GM18507 (cell line): ENCODE results near the gene EVX2.

Experiments
- DNase-seq: peaks from one replicate; pipeline ENCODE4 v3.0.0; 2011; ENCODE audit warnings: low read depth; ENCODE audit not compliant: insufficient read length; ENCODE audit errors: extremely low spot score
- FAIRE-seq: peaks from 2 replicates; lab custom pipeline; 2011; peaks lifted over from hg19 to GRCh38; lab: Jason Lieb, UNC

The EVX2 gene

DNA sequence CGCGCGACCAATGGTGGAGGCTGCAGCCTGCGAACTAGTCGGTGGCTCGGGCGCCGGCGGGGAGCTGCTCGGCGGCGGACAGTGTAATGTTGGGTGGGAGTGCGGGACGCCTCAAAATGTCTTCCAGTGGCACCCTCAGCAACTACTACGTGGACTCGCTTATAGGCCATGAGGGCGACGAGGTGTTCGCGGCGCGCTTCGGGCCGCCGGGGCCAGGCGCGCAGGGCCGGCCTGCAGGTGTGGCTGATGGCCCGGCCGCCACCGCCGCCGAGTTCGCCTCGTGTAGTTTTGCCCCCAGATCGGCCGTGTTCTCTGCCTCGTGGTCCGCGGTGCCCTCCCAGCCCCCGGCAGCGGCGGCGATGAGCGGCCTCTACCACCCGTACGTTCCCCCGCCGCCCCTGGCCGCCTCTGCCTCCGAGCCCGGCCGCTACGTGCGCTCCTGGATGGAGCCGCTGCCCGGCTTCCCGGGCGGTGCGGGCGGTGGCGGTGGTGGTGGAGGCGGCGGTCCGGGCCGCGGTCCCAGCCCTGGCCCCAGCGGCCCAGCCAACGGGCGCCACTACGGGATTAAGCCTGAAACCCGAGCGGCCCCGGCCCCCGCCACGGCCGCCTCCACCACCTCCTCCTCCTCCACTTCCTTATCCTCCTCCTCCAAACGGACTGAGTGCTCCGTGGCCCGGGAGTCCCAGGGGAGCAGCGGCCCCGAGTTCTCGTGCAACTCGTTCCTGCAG lies 39.1 kb upstream of the EVX2 start, which contains the start of gene HOXD9:
TSS of gene HOXD9 (plus strand) at position 37 of the 728 bp plus-strand sequence. CDS start at position 87, 50 bp downstream.
- DNase-seq (no peak), FAIRE-seq (no peak)

GRCh38 chr2:176122052-176122682 lies 38.4 kb upstream of the EVX2 start:
- FAIRE-seq = no peak
- no peak for DNase-seq

- no peak for FAIRE-seq
Measured at GRCh38 chr2:176121190-176122051, 37.7 kb upstream of the EVX2 start.

GRCh38 chr2:176120364-176121189 lies 36.8 kb upstream of the EVX2 start:
- FAIRE-seq (no peak), DNase-seq (no peak)

More at GRCh38 chr2:176121190-176122051, 37.7 kb upstream of the EVX2 start:
- no peak for DNase-seq

GRCh38 chr2:176118601-176119339 lies 35.0 kb upstream of the EVX2 start:
- DNase-seq = no peak
- FAIRE-seq = peak; percentile 73

GRCh38 chr2:176117823-176118371 lies 34.1 kb upstream of the EVX2 start:
- DNase-seq = no peak

GRCh38 chr2:176117162-176117822 lies 33.5 kb upstream of the EVX2 start:
- FAIRE-seq (no peak), DNase-seq (no peak)

More at GRCh38 chr2:176117823-176118371, 34.1 kb upstream of the EVX2 start:
- no peak for FAIRE-seq

DNA sequence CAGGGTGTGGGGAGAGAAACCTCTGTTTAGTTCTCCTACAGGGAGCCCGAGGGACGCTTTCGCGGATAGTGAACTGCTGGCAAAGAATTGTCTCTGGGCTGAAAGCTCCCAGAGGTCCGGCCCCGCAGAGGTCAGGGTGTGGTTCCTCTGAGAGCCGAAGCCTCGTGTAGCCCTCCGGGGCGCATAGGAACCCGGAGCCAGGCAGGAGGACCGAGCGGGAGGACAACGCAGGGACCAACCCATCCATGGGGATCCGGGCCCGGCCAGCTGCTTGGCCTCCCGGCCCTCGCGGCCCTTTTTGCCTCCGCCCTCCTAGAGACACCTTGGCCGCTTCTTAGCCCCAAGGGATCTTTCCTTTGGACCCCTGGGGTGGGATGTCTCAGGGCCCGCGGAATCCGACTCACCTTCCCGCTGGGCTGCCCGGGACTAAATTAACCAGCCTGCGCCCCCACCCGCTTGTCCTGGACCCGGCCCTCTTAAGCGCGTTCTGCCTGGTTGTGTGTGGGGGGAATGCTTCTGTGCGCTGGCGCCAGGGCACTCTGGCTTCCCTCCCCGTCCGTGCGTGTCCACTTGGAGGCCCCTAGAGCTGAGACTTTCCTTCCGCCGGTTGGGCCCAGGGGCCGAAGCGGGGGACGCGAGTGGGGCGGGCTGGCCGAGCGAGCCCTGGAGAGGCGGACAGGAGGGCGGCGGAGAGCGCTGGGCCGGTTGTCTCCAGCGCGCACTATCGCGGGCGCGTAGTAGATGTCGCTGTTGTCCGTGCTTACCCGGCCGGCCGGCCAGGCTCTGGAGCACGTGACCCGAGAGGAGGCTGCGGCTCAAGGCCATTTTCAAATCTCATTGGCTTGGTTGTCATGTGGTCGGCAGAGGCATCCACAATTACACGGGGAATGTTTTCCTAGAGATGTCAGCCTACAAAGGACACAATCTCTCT lies 32.4 kb upstream of the EVX2 start, which contains the start of gene HOXD10:
TSS of gene HOXD10 (plus strand) at position 896 of the 931 bp plus-strand sequence. CDS start 56 bp downstream, outside the sequence.
- DNase-seq (no peak), FAIRE-seq (no peak)

DNA sequence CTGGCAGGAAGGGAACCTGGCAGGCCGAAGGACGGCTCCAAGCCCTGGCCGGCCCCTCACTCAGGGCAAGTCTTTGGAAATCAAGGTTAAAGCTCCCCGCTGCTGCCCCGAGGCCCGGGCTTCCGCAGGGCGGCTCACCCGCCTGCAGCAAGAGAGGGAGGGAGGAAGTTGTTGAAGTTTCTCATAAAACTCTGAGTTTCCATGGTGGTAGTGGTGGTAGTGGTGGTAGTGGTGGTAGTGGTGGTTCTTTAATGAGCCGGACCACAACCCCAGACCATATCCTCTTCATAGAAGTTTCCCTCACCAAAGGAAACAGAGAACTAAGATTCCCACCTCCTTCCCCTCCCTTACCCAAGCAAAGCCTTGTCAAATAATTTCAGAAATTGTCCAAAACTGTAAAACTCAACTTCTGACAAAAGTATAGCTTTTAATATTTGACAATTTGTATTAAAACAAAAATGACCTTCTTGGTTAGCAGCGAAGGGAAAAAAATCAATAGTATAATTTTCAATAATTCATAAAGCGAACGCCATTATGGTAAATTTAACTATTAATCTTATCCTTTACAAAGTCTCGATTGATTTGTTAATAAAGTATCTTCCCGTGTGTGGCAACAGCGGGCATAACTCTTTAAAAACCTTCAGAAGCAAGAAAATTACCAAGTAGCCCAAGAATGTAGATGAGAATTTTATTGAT lies 31.3 kb upstream of the EVX2 start:
- DNase-seq = no peak
- FAIRE-seq = no peak

DNA sequence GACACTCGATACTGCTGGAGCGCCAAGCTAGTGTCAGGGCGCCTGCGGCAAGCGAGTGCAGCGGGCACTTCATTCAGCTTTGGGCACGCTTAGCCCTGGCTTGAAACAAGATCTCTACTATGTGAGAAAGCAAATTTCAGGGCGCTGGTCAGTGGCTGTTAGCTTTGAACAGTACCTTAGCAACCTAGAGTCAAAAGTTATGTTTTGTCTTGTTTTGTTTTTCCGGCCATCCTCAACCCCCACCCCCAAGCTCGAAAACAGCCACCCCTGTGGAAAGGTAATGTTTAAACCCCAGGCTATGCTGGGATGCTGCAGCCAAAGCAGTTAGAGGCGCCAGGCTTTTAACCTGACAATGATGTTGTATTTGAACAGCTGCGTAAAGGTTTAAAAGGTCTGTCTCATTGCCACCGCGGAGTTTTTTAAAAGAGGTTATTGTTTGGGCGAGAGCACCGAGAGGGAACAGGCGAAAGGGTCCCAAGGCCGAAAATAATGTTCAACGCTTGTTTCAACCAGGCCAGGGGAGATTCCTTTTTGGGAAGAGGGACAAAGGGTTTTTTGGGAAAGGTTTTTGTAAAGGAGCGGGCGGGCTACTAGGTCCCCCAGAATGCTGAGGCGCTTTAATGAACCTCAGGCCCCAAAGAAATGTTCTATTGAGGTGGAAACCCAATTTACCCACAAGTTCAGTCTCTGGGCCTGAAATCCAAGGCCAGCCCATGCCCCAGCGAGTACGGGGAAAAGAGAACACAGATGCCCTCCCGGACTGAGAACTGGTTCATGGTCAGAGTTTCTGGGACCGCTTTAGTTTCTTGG lies 30.6 kb upstream of the EVX2 start:
- no peak for DNase-seq
- no peak for FAIRE-seq

DNA sequence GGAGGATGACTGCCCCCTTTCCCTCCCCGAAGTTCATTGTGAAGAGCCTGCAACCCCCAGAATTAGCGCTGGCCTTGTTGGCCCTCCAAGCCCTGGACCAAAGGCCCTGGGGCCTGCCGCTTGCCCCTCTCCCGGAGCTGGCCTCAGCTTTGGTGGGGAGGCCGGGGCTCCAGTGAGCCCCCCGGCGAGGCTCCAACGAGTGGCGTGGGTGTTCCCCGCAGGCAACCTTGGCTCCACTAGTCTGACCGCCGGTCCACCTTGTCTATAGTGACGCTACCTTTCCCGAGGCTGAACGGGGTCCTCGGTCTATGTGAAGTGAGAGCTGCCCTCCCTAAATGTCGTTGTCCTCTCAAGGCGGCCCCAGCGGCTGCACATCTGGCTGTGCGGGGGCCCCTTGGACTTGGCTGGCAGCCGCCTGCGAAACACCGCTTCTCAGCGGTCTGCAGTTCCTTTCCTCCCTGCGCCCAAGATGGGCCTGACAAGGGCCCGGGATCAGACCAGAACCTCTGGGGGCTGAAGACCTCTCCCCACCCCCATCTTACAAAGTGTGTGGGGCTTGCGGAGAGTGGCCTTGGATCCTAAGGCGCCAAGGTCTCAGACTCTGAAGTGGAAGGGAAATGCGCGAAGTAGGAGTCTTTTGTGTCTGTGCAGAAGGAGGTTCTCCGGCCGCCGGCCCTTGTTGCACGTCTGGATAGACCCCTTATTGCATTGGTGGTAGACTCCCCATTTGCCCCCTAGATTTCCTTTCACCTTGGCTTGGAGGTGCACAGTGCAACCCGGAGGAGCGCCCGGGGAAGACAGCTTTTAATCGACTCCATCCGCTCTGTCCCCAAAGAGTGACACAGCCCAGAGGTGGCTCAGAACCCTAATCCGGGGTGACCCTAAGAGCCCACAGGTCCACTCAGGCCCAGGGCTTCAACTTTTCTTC lies 28.9 kb upstream of the EVX2 start:
- FAIRE-seq = no peak

DNA sequence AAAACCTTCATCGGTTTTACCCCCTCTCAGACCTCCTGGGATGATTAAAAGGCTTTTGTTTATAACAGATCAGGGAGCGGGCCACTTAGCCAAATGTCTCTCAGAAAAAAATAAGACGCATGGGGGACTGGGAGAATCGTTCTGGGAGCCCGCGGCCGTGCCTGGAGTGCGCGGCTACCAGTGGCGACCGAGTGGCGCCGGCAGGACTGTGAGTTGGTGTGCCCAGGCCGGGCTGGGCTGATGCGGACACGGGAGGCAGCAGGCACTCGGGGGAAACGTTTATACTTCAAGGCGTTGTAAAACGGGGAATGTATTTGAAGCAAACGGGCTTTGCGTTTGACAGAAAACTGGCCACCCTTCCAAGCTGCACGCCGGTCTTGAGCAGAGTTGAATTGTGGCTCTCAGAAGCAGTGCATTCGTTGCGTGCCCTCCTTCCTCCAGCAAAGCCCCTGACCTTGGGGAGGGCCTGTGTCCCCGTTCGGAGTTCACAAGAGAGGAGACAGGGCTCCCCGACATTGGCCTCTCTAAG lies 28.1 kb upstream of the EVX2 start:
- no peak for DNase-seq
- FAIRE-seq = no peak

More for the DNA sequence above, 28.9 kb upstream of the EVX2 start:
- no peak for DNase-seq

DNA sequence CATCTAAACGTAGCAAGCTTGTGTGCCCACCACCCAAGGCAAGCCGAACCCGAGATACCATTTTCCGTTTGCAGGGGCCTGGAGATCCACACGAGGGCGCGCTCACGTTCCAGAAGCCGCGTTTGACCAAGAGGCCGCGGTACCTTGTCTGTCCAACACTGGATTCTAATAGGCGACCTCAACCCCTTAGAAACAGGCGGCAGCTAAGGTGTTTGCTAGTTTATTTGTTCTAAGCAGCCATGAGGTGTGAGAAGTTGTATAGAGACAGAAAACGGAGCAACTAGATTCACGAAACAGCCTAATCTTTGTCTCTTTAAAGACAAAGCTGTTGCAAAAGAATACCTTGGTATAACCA lies 27.5 kb upstream of the EVX2 start:
- FAIRE-seq = peak; percentile 50
- no peak for DNase-seq
